Endothelial cell of umbilical vein (primary cell): ENCODE results near the gene CSPG5. TPM values are rescaled to one million over a fixed set of nuclear protein-coding genes. Genes with fewer than 3 reads are reported as not detected.

Source experiments
- BruUV-seq: library from RNA; stranded (reverse); fragments of 400-500 nt; replicated peaks from 2 replicates; lab custom pipeline; 2021; lab: Mats Ljungman, UMichigan
- CTCF ChIA-PET: fragments of 300-600, 350-600 bp; sonication (Branson Sonifier 250); formaldehyde crosslinking; loops from one replicate; lab custom pipeline; 2021; ENCODE audit warnings: antibody characterized with exemption, inconsistent platforms; lab: Charles Lee
- POLR2A ChIA-PET: fragments of 300-600, 350-600 bp; sonication (Branson Sonifier 250); formaldehyde crosslinking; loops from one replicate; lab custom pipeline; 2021; ENCODE audit warnings: antibody characterized with exemption, inconsistent platforms; lab: Charles Lee
- DNase-seq: peaks from one replicate; pipeline ENCODE4 v3.0.0-alpha.2; 2011; ENCODE audit warnings: low read depth, low spot score
- FAIRE-seq: peaks from 2 replicates; lab custom pipeline; 2011; peaks lifted over from hg19 to GRCh38; lab: Jason Lieb, UNC
- H2AFZ ChIP-seq: 2 replicates; pipeline ENCODE4 v1.6.0; 2012; ENCODE audit warnings: low read depth, low read length, control low read depth, inconsistent platforms
- H3K27ac ChIP-seq: 2 replicates; pipeline ENCODE4 v1.5.1; 2011; ENCODE audit warnings: low read depth, mild to moderate bottlenecking, control low read depth, low read length, moderate library complexity; ENCODE audit not compliant: insufficient read depth
- H3K27me3 ChIP-seq, 2 experiments: 2 replicates each; pipeline versions ENCODE4 v1.6.0 to v1.6.1; 2011; ENCODE audit warnings: low read length in 2 of 2, mixed read lengths in 1 of 2; ENCODE audit not compliant: control insufficient read depth in 2 of 2, insufficient read depth in 2 of 2
- H3K36me3 ChIP-seq, 2 experiments: 2 replicates in 1 of 2; 3 replicates in 1 of 2; pipeline ENCODE4 v1.5.1; 2011; ENCODE audit warnings: low read length in 2 of 2, mild to moderate bottlenecking in 1 of 2, moderate library complexity in 1 of 2; ENCODE audit not compliant: control insufficient read depth in 2 of 2, insufficient read depth in 2 of 2; ENCODE audit errors: extremely low read depth in 1 of 2
- H3K4me1 ChIP-seq: 3 replicates; pipeline ENCODE4 v1.5.1; 2011; ENCODE audit warnings: mild to moderate bottlenecking, low read length; ENCODE audit not compliant: control insufficient read depth, insufficient read depth; ENCODE audit errors: extremely low read depth
- H3K4me2 ChIP-seq: 2 replicates; pipeline ENCODE4 v1.6.1; 2011; ENCODE audit warnings: low read length, control low read depth, mixed read lengths; ENCODE audit not compliant: insufficient read depth
- H3K4me3 ChIP-seq, 3 experiments: fragments of 200-600 bp in 1 of 3; sonication (generic), shearing (Covaris generic) in 1 of 3; replicated peaks in 1 of 3; 2 replicates each; pipeline ENCODE4 v1.5.1; 2011 to 2016; ENCODE audit warnings: control low read depth in 3 of 3, low read length in 3 of 3, mild to moderate bottlenecking in 2 of 3, inconsistent platforms in 1 of 3, low read depth in 1 of 3, moderate library complexity in 1 of 3; ENCODE audit not compliant: insufficient read depth in 1 of 3
- H3K79me2 ChIP-seq: 2 replicates; pipeline ENCODE4 v1.6.0; 2012; ENCODE audit warnings: low read length, inconsistent platforms; ENCODE audit not compliant: control insufficient read depth, insufficient read depth
- H3K9ac ChIP-seq: replicated peaks from 2 replicates; pipeline ENCODE3; 2011; ENCODE audit warnings: low read length, control low read depth; ENCODE audit not compliant: insufficient read depth; ENCODE audit errors: extremely low read depth
- H3K9me1 ChIP-seq: replicated peaks from 3 replicates; pipeline ENCODE4 v1.6.0; 2011; ENCODE audit warnings: mild to moderate bottlenecking, low read length; ENCODE audit not compliant: control insufficient read depth, insufficient read depth; ENCODE audit errors: extremely low read depth
- H3K9me3 ChIP-seq: replicated peaks from 2 replicates; pipeline ENCODE4 v1.5.1; 2012; ENCODE audit warnings: low read length, inconsistent platforms; ENCODE audit not compliant: control insufficient read depth, insufficient read depth
- H4K20me1 ChIP-seq: replicated peaks from 2 replicates; pipeline ENCODE3; 2011; ENCODE audit warnings: mild to moderate bottlenecking, low read length; ENCODE audit not compliant: control insufficient read depth, insufficient read depth; ENCODE audit errors: extremely low read depth
- JUN ChIP-seq: IDR thresholded peaks from 2 replicates; pipeline ENCODE4 v1.6.1; 2011; ENCODE audit warnings: borderline replicate concordance, low read depth; ENCODE audit not compliant: insufficient read length, insufficient read depth
- MYC ChIP-seq: IDR thresholded peaks from one replicate; pipeline ENCODE4 v1.6.1; 2011; ENCODE audit warnings: mild to moderate bottlenecking, low read depth, low read length
- POLR2A ChIP-seq: IDR thresholded peaks from 2 replicates; pipeline ENCODE4 v1.6.1; 2012; ENCODE audit warnings: low read depth, mild to moderate bottlenecking, control low read depth, low read length
- POLR2AphosphoS5 ChIP-seq: IDR thresholded peaks from 2 replicates; pipeline ENCODE4 v1.6.1; 2012; ENCODE audit warnings: low read depth, mild to moderate bottlenecking, control low read depth, low read length, moderate library complexity; ENCODE audit not compliant: insufficient read depth
- dilution Hi-C: fragments of 300-500 bp; cut with MboI; formaldehyde crosslinking; loops from one replicate; pipeline ENCODE4 v1.15.0; 2019; ENCODE audit warnings: low sequenced_read_pairs; ENCODE audit not compliant: extremely low pct_ligation_motif_present
- intact Hi-C: fragments of 100-400 bp; cut with micrococcal nuclease; formaldehyde crosslinking; loops from one replicate; pipeline ENCODE4 v1.10.0; 2022
- polyA plus RNA-seq, 4 experiments: library from polyadenylated mRNA; depleted of rRNA in 3 of 4; stranded (reverse) in 3 of 4; unstranded in 1 of 4; fragments of >200 nt; gene quantifications; 2 replicates each; pipeline versions ENCODE4 v1.2.1 to v1.2.3, GENCODE V29; 2011 to 2012; ENCODE audit warnings: missing spikeins in 1 of 4
- total RNA-seq: library from RNA; stranded (reverse); gene quantifications from 2 replicates; pipeline ENCODE4 v1.2.3, GENCODE V29; 2021
- TF ChIP-seq, protein P1 (sequence below), 2 donors: IDR thresholded peaks; 1 replicate in 1 of 2; 2 replicates in 1 of 2; pipeline ENCODE4 v1.5.1; 2011; ENCODE audit warnings: low read length in 2 of 2, mild to moderate bottlenecking in 2 of 2, moderate library complexity in 2 of 2, control low read depth in 1 of 2, inconsistent platforms in 1 of 2, low read depth in 1 of 2; ENCODE audit not compliant: insufficient read depth in 1 of 2; ENCODE audit errors: extremely low read depth in 1 of 2
- TF ChIP-seq, protein P2 (sequence below): IDR thresholded peaks from 2 replicates; pipeline ENCODE4 v1.6.1; 2011; ENCODE audit not compliant: insufficient read depth, insufficient read length

CSPG5 gene
- total and polyA plus RNA-seq, 2 donors (not counting 3 experiments of a cell fraction or from before 2014, with no cell fraction given) = 0.32 to 0.55 TPM

DNA sequence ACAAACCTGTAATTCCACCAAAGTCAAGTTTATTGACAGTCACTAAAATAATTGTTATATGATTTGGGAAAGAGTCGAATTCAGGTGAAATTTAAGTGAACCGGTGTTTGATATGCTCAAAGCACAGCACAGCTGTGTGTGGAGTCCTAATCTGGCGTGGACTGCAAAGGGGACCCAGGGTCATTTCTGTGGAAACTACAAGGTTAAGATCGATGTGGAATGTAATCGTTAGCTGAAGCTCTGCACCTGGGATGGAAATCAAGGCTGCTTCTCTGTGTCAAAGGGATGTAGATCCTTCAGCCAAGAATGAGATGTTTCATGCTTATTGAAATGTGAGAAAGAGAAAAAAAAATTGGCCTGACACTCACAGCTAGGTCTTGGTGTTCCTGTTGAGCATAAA is 63.6 kb downstream of the CSPG5 start:
- no peaks in the 10 kb centered on the region for H3K27me3 ChIP-seq
- no peak for TF ChIP-seq JUN
- no peak for TF ChIP-seq MYC
- TF ChIP-seq, protein P1, sequence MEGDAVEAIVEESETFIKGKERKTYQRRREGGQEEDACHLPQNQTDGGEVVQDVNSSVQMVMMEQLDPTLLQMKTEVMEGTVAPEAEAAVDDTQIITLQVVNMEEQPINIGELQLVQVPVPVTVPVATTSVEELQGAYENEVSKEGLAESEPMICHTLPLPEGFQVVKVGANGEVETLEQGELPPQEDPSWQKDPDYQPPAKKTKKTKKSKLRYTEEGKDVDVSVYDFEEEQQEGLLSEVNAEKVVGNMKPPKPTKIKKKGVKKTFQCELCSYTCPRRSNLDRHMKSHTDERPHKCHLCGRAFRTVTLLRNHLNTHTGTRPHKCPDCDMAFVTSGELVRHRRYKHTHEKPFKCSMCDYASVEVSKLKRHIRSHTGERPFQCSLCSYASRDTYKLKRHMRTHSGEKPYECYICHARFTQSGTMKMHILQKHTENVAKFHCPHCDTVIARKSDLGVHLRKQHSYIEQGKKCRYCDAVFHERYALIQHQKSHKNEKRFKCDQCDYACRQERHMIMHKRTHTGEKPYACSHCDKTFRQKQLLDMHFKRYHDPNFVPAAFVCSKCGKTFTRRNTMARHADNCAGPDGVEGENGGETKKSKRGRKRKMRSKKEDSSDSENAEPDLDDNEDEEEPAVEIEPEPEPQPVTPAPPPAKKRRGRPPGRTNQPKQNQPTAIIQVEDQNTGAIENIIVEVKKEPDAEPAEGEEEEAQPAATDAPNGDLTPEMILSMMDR (IDR thresholded peaks at IDR 0.05; ENCODE audit: extremely low read depth in 1 of 2, insufficient read depth in 1 of 2, low read depth in 1 of 2, low read length in 2 of 2) = no peak
- no peak for TF ChIP-seq POLR2AphosphoS5
- TF ChIP-seq, protein P2, sequence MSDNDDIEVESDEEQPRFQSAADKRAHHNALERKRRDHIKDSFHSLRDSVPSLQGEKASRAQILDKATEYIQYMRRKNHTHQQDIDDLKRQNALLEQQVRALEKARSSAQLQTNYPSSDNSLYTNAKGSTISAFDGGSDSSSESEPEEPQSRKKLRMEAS = no peak
- no peak for TF ChIP-seq POLR2A
- H3K9me3 ChIP-seq = no peaks in the 10 kb centered on the region
- intact Hi-C loops (no loop called here), dilution Hi-C loops (no loop called here)
- H3K27ac ChIP-seq = no peak overlapping the region
- H3K4me1 ChIP-seq = peaks cover 12% of the 10 kb centered on the region
- CTCF ChIA-PET = no interaction called here
- peaks cover 4 to 5% of the 10 kb centered on the region in 2 experiments for H3K36me3 ChIP-seq
- H3K4me3 ChIP-seq = no peak overlapping the region
- H3K9ac ChIP-seq = no peak overlapping the region
- H4K20me1 ChIP-seq = no peaks in the 10 kb centered on the region
- POLR2A ChIA-PET = interaction anchor here (0.6 kb wide), 1 partner anchor 308 kb away, joined by 7 read pairs; no protein-coding TSS in a partner anchor
- no TSS peak for BruUV-seq
- peaks cover 25% of the 10 kb centered on the region for H3K79me2 ChIP-seq
- H2AFZ ChIP-seq = no peak overlapping the region
- H3K9me1 ChIP-seq = no peaks in the 10 kb centered on the region
- FAIRE-seq (no peak), DNase-seq (no peak)
- H3K4me2 ChIP-seq = no peak overlapping the region
